NCI-H187 (cell line): Measurements from ENCODE around the gene IGF1R.

Experiments
- DNase-seq, 2 experiments: peaks; one replicate each; lab custom pipeline; 2025; lab: John Stamatoyannopoulos, UW

IGF1R gene

DNA sequence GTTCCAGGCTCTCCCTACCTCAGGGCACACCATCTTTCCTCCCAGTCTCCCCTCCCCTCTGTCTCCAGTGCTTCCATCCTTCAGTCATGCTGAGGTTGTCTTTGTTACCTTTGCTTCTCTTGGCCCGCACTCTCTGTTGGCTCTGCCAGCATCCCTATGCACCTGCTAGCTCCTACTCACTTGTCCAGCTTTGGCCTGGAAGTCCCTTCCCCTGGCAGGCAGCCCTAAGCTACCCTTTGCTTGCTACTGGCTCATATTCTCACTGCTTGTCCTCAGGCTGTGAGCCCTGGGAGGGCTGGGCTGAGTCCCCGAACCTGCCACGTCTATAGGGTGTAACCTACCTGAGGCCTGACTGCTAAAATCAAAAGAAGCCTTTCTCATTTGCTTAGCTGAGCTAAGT, 236.6 kb downstream of the IGF1R start:
- DNase-seq, result no peak

DNA sequence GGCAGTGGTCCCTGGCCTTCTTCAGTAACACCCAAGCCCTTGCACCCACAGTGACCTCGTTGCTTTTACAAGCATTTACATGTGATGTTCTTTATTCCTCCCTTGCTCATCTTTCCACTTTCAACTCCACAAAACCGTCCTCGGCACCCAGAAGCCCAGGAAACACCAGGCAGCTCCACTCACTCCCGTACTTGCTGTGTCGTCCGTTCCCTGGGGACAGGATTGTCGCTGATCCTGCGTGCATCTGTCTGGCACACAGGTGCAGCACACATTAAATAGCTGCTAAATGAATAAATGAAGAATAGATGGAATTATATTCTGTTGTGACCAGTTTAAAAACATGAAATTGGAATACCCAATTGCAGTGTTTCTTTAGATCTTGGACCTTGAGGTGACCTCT, 239.6 kb downstream of the IGF1R start:
- no peak for DNase-seq

DNA sequence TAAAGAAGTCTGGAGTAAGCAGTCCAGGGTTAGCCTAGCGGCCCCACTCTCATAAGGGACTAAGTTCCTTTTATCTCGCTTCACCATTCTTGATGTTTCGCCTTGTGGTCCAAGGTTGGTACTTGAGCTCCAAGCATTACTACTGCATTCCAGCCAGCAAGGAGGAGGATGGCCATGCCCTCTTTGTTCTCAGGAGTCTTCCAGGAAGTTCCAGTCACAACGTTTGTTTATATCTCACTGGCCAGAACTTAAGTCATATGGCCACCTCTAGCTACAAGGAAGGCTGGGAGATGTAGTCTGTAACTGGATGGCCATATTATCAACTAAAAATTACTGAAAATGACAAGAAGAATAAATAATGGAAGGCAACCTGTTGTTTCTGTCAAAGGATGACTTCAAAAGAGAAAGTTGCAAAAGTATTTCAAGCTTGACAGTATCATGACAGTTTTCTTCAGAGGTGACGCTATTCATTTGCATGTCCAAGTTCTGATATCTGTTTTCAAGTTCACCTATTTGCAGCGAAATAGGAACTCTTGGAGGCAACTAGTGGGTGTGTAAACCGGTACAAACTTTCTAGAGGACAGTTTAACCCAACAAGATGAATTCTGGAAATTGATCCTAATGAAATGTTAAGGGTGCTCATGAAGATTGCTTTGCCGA, 240.6 kb downstream of the IGF1R start:
- DNase-seq, result no peak

DNA sequence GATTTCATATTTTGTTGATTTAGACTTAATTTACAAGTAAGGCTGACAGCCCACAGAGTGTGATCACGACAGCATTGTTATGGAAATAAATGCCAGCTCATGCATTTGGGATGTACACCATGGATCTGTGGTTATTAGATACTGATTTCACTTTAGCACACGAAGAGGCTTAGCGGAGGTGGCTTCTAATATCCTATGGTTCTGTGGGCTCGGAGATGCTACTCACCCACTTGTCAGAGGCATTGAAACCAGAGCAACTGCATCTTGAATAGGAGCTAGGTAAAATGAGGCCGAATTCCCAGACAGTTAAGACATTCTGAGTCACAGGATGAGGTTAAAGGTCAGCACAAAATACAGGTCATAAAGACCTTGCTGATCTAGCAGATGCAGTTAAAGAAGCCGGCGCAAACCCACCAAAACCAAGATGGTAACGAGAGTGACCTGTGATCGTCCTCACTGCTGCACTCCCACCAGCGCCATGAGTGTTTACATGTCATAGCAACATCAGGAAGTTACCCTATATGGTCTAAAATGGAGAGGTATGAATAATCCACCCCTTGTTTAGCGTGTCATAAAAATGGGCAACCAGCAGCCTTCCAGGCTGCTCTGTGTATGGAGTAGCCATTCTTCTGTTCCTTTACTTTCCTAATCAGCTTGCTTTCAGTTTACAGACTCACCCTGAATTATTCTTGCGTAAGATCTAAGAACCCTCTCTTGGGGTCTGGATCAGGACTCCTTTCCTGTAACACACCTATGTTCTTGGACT, 241.8 kb downstream of the IGF1R start:
- no peak for DNase-seq

DNA sequence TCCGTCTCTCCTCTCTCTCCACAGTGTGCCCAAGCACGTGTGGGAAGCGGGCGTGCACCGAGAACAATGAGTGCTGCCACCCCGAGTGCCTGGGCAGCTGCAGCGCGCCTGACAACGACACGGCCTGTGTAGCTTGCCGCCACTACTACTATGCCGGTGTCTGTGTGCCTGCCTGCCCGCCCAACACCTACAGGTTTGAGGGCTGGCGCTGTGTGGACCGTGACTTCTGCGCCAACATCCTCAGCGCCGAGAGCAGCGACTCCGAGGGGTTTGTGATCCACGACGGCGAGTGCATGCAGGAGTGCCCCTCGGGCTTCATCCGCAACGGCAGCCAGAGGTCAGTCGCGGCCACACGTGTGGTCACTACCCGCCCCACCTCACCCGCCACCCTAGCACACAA, 243.0 kb downstream of the IGF1R start:
- DNase-seq, result no peak

DNA sequence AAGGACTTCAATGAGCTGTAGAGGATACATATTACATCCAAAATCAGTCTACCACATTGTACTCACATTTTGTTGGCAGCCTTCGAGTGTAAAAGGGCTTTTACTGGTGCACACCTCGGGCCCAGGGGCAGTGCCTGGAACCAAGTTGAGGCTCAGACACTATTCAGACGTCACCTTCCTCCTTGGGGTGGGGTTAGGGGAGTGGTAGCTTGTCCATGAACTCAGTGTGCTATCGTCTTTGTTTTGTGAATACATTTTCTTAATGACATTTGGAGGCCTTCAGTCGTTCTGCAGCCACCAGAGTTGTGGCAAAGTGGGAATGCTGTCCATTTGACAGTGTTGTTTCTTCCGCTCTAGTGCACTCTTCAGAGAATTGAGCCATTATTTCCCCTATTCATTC, 245.1 kb downstream of the IGF1R start:
- DNase-seq, result no peak

DNA sequence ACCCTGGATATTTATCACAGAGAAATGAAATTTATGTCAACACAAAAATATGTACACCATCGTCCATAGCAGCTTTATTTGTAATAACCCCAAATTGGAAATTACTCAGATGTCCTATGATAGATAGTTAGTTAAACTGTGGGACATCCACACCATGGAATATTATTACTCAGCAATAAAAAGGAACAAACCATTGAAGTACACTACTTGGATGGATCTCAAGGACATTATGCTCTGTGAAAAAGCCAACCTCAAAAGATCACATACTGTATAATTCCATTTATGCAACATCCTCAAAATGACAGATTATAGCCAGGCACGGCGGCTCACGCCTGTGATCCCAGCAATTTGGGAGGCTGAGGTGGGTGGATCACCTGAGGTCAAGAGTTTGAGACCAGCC, 246.0 kb downstream of the IGF1R start:
- DNase-seq, result no peak

DNA sequence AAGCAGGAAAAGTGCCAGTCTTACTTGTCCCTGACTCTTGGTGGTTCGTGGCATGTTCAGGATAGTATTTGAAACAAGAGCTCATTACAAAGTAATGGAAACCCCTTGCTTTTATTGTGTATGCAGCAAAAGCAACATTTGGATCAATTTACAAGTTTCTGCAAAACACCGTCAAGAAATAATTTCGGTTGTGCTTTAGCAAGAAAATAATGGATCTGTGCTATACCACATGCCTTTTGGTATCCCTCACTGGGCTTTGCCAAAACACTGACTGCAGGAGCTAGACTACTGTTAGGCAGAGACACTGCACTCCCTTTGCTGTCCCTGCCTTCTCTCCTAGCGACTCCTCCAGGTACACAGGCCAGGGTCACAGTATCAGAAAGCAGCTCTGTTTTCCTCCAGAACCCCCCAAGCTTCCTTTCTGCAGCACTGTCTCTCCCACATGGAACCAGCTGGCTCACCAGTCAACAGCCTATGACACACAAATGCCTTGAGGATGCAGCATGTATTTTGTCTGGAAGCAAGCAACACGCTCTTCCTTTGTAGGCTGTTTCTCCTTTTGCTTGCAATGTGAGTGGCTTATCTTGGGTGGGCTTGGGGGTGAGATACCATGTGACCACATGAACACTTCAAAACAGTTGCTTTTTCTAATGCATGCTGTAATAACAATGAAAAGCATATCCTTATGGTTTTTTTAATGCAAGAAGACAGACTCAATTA, 247.8 kb downstream of the IGF1R start:
- no peak for DNase-seq

DNA sequence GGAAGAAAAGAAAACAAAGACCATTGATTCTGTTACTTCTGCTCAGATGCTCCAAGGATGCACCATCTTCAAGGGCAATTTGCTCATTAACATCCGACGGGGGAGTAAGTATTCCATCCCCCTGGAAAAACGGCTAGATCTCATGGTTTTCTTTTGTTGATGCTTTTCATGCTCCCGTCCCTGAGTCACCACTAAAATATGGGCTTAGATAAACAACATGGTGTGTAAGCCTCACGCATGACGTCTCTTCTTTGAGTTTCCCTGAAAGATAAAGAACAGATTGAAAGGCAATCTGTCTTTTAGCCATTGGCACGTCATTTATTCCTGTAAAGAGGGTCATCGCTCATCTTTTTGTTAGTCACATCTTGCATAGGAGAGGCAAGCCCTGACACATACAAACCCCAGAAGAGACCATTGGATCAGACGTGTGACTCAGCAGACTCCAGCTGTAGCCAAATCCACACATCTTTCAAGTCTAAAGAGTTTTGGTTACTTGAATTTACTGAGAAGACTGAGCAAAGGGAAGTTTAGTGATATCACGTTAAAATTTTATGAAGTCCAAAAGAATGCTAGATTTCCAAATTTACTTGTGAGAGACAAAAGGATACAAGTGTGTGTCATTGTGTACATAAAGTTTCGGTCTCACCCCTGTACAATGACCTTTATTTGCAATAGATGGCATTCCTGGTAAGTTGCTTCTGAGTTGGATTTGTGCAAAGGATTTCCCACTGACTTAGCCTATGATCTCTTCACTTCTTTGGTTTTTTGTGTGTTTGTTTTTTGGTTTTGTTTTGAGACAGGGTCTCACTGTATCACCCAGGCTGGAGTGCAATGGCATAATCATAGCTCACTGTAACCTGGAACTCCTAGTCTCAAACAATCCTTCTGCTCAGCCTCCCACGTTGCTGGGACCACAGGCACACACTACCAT, 248.7 kb downstream of the IGF1R start:
- DNase-seq, result no peak

DNA sequence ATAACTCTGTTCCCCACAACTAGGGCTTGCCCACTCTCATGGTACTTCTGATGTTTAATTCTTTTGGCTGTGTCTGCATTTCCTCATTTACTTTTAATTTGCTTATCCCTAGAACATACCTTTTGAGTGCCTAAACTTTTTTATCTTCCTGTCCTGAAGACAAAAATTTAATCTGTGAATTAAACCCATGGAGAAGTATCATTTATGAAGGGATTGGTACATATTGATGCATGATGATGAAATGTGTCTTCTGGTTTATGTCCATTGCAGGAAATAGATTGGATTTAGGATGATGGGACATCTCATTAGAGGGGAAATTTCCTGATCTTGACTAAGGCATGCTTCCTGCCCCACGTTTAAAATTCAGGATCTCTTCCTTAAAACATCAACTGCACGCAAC, 249.8 kb downstream of the IGF1R start:
- DNase-seq, result no peak

DNA sequence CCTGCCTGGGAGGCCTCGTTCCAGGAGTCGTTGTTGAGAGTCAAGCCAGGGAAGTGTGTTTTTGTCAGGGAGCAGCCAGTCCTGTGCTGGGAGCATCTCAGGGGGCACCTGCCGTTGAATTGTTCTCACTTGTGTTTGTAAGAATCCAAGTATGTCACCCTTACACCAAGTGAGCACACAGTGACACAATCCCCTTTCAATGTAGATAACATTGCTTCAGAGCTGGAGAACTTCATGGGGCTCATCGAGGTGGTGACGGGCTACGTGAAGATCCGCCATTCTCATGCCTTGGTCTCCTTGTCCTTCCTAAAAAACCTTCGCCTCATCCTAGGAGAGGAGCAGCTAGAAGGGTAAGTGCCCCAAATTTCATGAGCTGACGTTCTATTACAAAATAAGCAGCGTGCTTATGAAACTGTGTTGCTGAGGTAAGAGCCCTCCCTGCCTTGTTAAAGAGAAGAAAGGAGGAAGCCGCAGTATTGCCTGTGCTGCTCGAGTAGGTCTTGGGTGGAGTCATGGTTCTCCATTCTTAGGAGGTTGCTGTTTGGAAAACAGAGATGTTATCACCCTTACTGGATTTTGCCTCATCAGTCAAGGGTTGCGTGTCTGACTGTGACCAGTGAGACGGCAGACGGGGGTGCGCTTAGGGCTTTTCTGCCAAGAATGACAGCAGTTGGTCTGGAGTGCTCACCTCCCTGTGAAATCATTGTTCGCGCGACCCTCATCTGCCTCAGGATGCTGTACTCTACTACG, 251.1 kb downstream of the IGF1R start:
- no peak for DNase-seq

DNA sequence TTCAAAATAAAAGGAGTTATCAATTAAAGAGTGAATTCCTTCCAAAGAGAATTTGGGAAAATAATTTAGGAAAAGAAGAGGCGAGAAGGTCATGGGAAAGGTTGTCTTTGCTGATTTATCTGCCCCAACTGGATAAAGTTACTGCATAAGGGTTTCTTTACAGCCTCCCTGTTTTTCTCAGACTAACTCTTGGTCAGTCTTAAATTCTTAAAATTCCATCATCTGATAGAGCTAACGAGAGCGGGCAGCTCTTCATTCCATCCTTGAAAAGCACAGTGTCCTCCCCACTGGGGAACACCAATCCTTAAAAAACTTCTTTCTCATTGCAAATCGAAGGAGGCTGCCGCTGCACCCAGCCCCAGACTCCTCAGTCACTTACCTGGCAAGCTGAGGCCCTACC, 252.0 kb downstream of the IGF1R start:
- DNase-seq, result no peak

DNA sequence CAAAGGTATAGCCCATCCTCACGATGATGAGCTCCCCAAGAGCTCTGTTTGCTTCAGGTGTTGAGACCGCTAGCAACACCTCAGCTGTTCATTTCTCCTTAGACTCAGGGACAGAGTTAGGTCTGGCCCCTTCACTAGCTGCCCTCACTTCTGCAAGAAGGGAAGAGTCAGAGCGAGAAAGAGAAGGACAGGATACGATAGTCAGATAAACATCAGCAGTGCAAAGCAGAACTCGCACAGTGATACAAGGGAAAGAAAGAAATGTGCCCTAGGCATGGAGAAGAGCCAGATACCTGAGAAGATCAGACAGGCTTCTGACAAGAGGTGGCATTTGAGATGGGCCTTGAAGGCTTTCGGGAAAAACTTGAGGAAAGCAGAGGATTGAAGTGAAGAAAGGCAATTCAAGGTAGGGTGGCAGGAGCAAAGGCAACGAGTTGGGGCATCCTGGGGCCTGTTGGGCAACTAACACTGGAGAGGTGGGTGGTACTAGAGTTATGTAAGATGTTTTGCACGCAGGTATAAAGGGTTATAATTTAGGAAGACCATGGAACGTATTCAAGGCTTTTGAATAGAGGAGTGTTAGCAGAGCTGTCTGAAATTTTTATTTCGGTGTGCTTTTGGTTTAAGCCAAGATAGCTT, 253.2 kb downstream of the IGF1R start:
- no peak for DNase-seq

DNA sequence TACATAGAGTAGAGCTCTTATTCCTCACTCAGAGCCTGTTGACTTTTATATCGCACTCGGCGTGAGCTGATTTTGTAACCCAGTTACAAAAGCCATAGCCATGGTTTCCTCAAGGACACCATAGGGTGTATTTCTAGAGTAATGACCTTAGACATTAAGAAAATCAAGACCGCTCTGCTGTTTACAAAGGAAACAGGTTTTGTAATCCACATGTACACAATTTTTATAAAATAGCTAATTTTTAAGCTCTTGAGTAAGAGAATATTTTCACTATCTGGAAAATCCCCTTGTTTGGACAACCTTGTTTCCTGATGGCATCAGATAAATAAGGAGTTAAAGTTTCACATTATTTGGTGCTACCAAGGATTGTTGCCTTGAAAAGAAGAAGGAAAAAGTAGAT, 254.6 kb downstream of the IGF1R start:
- DNase-seq, result no peak

DNA sequence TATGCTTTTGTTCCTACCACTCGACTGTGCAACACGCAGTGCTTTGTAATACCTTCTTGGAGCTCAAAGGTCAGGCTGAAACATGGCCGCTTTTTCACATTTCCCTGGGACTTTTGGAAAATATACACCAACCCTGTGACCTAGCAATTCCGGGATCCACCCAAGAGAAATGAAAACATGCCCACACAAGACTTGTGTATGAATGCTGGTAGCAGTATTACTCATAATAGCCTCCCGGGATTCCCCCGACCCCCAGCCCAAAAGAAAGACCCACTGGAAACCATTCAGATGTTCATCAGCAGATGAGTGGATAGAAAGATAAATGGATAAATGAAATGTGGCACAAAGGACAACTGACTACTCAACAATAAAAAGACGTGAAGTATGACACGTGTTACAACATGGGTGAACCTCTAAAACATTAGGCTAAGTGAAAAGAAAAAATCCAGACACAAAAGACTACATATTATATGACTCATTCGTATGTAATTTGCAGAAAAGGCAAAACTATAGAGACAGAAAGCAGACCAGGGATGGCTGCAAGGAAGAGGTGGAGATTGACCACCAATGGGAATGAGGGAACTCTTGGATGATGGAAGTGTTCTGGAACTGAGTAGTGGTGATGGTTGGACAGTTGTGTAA, 255.2 kb downstream of the IGF1R start:
- no peak for DNase-seq

DNA sequence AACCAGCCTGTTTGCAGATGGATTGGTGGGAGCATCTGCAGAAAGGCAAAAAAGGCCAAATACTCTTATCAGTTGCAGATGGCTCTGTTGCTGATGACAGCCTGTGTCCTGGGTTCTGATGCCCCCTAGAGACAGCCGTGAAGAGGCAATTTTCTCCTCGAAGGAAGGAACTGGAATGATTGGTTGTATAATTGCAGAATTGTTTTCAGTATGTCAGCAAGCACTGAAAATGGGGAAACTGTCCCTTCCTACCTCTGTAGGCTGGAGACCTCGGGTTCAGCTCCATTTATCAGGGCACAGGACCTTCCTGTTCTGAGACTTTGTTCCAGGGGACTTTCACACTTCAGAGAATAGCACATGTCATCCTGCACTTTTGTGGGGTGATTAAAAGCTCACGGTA, 256.2 kb downstream of the IGF1R start:
- no peak for DNase-seq

DNA sequence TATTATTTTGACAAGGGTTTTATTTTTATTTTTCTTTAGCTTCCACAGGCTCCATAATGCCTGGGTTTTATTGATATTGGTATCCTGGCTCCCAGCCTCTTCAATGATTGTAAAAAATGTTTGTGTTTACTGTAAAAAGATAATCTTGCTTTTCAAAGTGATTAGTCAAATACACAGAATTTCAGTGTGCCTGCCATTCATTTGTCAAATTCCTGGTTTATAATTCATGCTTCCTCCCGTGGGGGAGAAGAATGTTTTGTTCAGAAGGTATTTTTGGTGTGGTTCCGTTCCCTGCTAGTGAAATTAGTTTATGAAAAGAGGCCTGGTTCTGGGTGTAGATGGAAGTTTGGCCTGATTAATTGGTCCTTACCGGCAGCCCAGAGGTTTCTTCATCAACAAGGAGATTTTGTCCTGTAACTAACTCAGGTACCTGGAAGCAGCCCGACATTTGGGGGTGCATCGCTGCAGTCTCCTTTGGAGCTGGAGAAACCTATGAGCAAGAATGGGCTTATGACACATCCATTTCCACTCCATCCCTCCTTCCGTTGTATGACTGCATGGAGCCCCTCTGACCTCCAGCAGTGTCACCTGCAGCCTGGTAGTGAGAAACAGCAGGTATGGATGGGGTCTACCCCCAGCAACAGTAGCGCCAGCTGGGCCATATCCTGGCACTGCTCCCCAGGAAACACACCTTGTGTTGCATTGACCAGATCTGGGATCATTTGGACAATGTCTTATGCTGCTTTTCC, 257.8 kb downstream of the IGF1R start:
- DNase-seq, result no peak

DNA sequence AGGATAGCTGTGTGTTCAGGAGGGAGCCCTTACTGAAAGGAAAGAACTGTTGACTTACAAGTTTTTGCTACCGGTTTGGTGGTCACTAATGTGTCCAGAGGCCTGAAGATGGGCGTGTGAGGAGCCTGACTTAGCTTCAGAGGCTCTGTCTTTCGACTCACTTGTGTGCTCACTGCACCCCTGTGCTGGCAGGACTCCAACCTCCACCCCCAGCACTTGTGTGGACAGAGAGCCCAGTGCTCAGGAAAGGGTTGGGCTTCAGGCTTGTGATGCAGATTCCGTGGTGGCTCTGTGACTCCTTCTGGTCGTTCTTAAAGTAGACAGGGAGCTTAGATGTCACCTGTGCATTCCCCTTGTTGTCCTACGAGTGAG, 258.4 kb downstream of the IGF1R start:
- no peak for DNase-seq

DNA sequence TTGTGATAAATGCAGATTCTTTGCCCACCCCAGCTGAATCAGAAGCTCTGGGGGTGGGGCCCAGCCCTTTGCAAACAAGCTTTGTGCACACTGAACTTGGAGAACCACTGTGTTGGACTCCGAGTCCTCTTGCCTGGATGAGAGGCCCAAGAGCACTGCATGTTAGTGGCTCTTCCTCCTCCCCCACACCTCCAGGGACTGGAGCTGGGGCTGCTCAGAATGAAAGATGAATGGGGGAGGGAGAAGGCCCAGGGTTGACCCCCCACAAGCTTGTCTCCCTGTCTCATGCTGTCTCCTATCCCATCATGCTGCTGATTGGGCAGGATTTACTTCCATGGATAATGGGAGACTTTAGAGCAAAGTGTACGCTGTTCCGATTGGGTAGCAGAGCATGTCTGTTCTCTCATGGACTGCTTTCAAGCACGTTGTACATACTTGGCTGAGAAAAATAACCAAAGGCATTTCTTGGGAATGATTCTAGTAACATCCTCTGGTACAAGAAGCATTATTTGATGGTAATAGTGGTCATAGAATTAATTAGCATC, 259.7 kb downstream of the IGF1R start:
- no peak for DNase-seq
